PC-9 (cell line): ENCODE data around the gene ACER3. TPM values are rescaled to one million over a fixed set of nuclear protein-coding genes. Genes with fewer than 3 reads are reported as not detected.

Source experiments
- BruUV-seq: library from RNA; stranded (reverse); fragments of 400-500 nt; replicated peaks from 2 replicates; lab custom pipeline; 2021; lab: Mats Ljungman, UMichigan
- CTCF ChIA-PET: fragments of 300-600 bp; sonication (Branson Sonifier 250); formaldehyde crosslinking; loops from one replicate; lab custom pipeline; 2022; ENCODE audit warnings: antibody characterized with exemption; lab: Charles Lee
- POLR2A ChIA-PET: fragments of 300-600 bp; sonication (Branson Sonifier 250); formaldehyde crosslinking; loops from one replicate; lab custom pipeline; 2022; ENCODE audit warnings: antibody characterized with exemption; ENCODE audit not compliant: unreplicated experiment; lab: Charles Lee
- DNase-seq, 2 experiments: peaks; one replicate each; pipeline versions ENCODE4 v3.0.0 to v3.0.0-alpha.2; 2015 to 2022; ENCODE audit warnings: mixed read lengths in 1 of 2
- H2AFZ ChIP-seq: fragments of 200-600 bp; sonication (generic); 2 replicates; pipeline ENCODE4 v1.8.1; 2017; ENCODE audit warnings: antibody characterized with exemption
- H3F3A ChIP-seq: fragments of 200-600 bp; sonication (generic); 2 replicates; pipeline ENCODE4 v1.8.1; 2017; ENCODE audit warnings: antibody characterized with exemption, mild to moderate bottlenecking, low read depth; ENCODE audit not compliant: insufficient read depth
- H3K27ac ChIP-seq: fragments of 200-600 bp; sonication (generic); 2 replicates; pipeline ENCODE4 v1.6.1; 2016; ENCODE audit warnings: mixed run types
- H3K27me3 ChIP-seq: fragments of 200-600 bp; sonication (generic); 2 replicates; pipeline ENCODE4 v1.6.1; 2016; ENCODE audit warnings: low read depth, mixed run types; ENCODE audit not compliant: insufficient read depth
- H3K36me3 ChIP-seq: fragments of 200-600 bp; sonication (generic); 2 replicates; pipeline ENCODE4 v1.6.1; 2016; ENCODE audit warnings: low read depth, mixed run types
- H3K4me1 ChIP-seq: fragments of 200-600 bp; sonication (generic); replicated peaks from 2 replicates; pipeline ENCODE4 v1.6.1; 2016; ENCODE audit warnings: mixed run types; ENCODE audit not compliant: insufficient read depth
- H3K4me2 ChIP-seq: fragments of 200-600 bp; sonication (generic); 2 replicates; pipeline ENCODE4 v1.6.1; 2017; ENCODE audit warnings: mixed run types
- H3K4me3 ChIP-seq: fragments of 200-600 bp; sonication (generic); 2 replicates; pipeline ENCODE4 v1.6.1; 2016; ENCODE audit warnings: mixed run types
- H3K79me2 ChIP-seq: fragments of 200-600 bp; sonication (generic); 2 replicates; pipeline ENCODE4 v1.6.1; 2017; ENCODE audit warnings: low read depth, mixed run types
- H3K9me2 ChIP-seq: fragments of 200-600 bp; sonication (generic); 2 replicates; pipeline ENCODE4 v1.8.1; 2017; ENCODE audit warnings: mild to moderate bottlenecking; ENCODE audit not compliant: insufficient read depth
- H3K9me3 ChIP-seq: fragments of 200-600 bp; sonication (generic); 2 replicates; pipeline ENCODE4 v1.8.1; 2016; ENCODE audit warnings: low read depth; ENCODE audit not compliant: insufficient read depth
- H4K20me1 ChIP-seq: fragments of 200-600 bp; sonication (generic); 2 replicates; pipeline ENCODE4 v1.8.1; 2017; ENCODE audit not compliant: insufficient read depth
- EZH2 ChIP-seq: fragments of 200-600 bp; sonication (generic); IDR thresholded peaks from 2 replicates; pipeline ENCODE4 v1.8.0; 2017; ENCODE audit warnings: antibody characterized with exemption, low read depth
- intact Hi-C: fragments of 100-400 bp; cut with micrococcal nuclease; formaldehyde crosslinking; loops from one replicate; pipeline ENCODE4 v1.10.0; 2022; ENCODE audit not compliant: unreplicated experiment
- total RNA-seq: library from RNA; stranded (reverse); gene quantifications from 2 replicates; pipeline ENCODE4 v1.2.3, GENCODE V29; 2021
- TF ChIP-seq, protein P1 (sequence below): fragments of 200-600 bp; sonication (generic); conservative IDR thresholded peaks from 2 replicates; pipeline ENCODE4 v1.6.1; 2017; ENCODE audit warnings: mixed run types, antibody characterized with exemption, mild to moderate bottlenecking, moderate library complexity

The ACER3 gene
- total RNA-seq, 1 experiment from 2014 or later = 21.3 TPM

DNA sequence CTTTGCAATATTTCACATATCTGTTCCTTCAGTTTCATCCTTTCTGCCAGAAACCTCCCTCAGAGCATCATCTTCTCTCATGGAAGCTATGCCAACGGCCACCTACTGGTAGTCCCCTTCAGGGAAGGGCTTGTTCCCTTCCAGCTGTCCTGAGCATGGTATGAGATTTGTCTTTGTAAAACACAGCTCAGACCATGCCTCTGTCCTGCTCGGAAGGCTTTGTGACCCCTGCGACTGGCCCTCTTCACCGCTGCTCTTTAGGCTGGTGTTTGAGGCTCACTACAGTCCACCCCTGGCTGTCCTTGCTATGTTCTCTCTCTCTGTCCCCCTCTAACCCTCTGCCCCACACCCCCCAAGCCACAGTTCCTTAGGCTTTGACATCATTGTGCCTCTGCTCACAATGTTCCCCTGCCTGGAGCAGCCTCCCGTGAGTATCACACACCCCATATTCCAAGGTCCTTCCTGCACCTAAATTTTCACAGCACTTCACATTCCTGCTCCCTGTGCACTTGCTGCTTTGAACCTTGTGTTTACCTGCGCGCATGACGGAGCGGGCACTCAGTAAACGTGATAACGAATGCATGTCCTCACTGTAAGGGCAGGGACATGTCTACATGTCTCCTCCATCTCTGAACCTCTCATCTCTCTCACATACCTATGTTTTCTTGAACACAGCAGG, 24.0 kb upstream of the ACER3 start:
- peaks cover 11% of the 10 kb centered on the region; the same call in 1 of the 2 replicates for H3F3A ChIP-seq
- no TSS peak for BruUV-seq
- no peaks in the 10 kb centered on the region for H3K27me3 ChIP-seq
- no peaks in the 10 kb centered on the region; the same call in 1 of the 2 replicates for H3K9me3 ChIP-seq
- H3K4me2 ChIP-seq = no peak overlapping the region
- H3K79me2 ChIP-seq = no peaks in the 10 kb centered on the region
- no peaks in the 10 kb centered on the region for H3K36me3 ChIP-seq
- H3K4me1 ChIP-seq = peaks cover 44% of the 10 kb centered on the region
- H3K4me3 ChIP-seq = no peak overlapping the region
- TF ChIP-seq EZH2 = no peak
- TF ChIP-seq, protein P1, sequence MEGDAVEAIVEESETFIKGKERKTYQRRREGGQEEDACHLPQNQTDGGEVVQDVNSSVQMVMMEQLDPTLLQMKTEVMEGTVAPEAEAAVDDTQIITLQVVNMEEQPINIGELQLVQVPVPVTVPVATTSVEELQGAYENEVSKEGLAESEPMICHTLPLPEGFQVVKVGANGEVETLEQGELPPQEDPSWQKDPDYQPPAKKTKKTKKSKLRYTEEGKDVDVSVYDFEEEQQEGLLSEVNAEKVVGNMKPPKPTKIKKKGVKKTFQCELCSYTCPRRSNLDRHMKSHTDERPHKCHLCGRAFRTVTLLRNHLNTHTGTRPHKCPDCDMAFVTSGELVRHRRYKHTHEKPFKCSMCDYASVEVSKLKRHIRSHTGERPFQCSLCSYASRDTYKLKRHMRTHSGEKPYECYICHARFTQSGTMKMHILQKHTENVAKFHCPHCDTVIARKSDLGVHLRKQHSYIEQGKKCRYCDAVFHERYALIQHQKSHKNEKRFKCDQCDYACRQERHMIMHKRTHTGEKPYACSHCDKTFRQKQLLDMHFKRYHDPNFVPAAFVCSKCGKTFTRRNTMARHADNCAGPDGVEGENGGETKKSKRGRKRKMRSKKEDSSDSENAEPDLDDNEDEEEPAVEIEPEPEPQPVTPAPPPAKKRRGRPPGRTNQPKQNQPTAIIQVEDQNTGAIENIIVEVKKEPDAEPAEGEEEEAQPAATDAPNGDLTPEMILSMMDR = no peak
- no peak for DNase-seq
- no peaks in the 10 kb centered on the region for H3K9me2 ChIP-seq
- H3K27ac ChIP-seq = no peak overlapping the region
- no peak overlapping the region for H2AFZ ChIP-seq
- H4K20me1 ChIP-seq = no peaks in the 10 kb centered on the region
- intact Hi-C loops = no loop called here
- ChIA-PET CTCF (no interaction called here), POLR2A (no interaction called here)

DNA sequence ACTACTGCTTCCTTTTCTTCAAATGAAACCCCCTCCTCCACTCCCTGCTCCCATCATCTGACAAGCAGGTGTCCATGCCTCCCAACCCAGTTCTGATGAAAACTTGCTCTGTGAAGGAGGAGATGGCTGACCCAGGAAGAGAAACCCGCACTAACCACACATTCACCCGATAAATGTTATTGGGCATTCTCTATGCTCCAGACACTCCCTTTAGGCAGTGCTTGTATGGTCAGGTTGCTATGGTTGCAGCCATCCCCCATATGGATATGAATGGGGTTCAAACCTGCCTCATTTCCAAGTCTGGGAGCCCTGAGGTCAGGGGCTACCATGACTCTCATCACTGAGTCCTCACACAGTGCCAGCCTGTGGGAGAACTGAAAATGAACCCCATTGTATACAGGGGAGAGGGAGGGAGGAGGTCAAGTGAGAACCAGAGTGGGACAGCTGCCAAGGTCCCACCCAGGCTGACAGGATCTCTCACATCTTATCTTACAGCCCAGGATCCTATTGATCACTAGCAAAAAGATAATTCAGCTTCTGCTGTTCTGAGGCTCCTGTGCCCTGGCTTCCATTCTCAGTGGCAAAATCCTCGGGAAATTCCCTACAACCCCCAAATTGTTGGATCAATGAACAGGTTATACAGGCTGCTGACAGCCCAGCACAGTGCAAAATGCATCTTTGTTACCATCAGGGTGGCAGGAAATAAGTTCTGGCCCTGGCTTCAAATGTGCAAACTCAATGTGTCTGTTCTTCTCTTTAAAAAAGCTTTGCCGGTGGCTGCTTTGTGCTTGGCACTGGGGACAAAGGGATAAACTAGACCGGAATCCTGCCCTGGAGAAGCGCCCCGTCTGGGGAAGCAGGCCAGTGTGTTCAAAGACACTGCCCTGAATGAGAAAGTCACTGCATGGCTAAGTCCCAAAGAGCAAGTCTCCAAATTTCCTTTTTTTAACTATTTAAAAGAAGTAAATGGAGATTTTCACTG, 22.7 kb upstream of the ACER3 start:
- ChIA-PET CTCF (no interaction called here), POLR2A (interaction anchor here (0.6 kb wide), 1 partner anchor 146 kb away, joined by 7 read pairs; no protein-coding TSS in a partner anchor)
- Histone ChIP-seq H4K20me1 (no peaks in the 10 kb centered on the region), H3K9me2 (no peaks in the 10 kb centered on the region), H2AFZ (no peak overlapping the region), H3F3A (peaks cover 11% of the 10 kb centered on the region; the same call in 1 of the 2 replicates), H3K27me3 (no peaks in the 10 kb centered on the region), H3K9me3 (no peaks in the 10 kb centered on the region; the same call in 1 of the 2 replicates), H3K4me2 (no peak overlapping the region), H3K79me2 (no peaks in the 10 kb centered on the region), H3K4me3 (no peak overlapping the region), H3K36me3 (no peaks in the 10 kb centered on the region), H3K27ac (no peak overlapping the region), H3K4me1 (peaks cover 44% of the 10 kb centered on the region)
- no peak for DNase-seq
- intact Hi-C loops = no loop called here
- no TSS peak for BruUV-seq
- TF ChIP-seq, protein P1 = no peak
- no peak for TF ChIP-seq EZH2

DNA sequence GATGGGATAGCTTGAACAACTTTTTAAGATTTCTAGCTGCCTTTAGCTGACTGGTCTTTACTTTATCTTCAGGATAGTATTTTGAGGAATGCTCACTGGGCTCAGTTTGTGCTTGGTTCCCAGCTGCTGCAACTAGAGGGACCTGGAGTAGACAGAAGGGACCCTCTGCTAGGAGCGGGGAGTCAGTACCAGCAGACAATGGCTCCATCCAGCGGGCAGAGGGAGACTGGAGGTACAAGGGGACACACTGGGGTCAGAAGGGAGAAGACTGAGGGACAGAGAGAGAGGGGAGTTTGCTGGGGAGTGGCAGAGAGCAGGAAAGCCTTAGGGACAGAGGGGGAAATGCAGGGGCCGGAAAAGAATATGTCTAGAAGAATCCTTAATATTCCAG, 22.0 kb upstream of the ACER3 start:
- Histone ChIP-seq H4K20me1 (no peaks in the 10 kb centered on the region), H3K4me2 (no peak overlapping the region), H3F3A (peaks cover 11% of the 10 kb centered on the region; the same call in 1 of the 2 replicates), H3K36me3 (no peaks in the 10 kb centered on the region), H3K27me3 (no peaks in the 10 kb centered on the region), H3K9me2 (no peaks in the 10 kb centered on the region), H3K4me3 (no peak overlapping the region), H2AFZ (no peak overlapping the region), H3K79me2 (no peaks in the 10 kb centered on the region), H3K9me3 (no peaks in the 10 kb centered on the region; the same call in 1 of the 2 replicates), H3K27ac (no peak overlapping the region), H3K4me1 (peaks cover 44% of the 10 kb centered on the region)
- ChIA-PET CTCF (no interaction called here), POLR2A (no interaction called here)
- no peak for TF ChIP-seq EZH2
- TF ChIP-seq, protein P1 = no peak
- intact Hi-C loops = no loop called here
- no peak for DNase-seq
- no TSS peak for BruUV-seq
